Suppressor macrophage (primary cell): ENCODE measurements around the gene DRICH1.
"Not testable (repeated sequence)": the region's sequence is repeated elsewhere in the genome, so short reads cannot be mapped to it uniquely, and the experiment has no call there.

Experiments
- DNase-seq, 4 experiments: peaks; one replicate each; pipeline ENCODE4 v3.0.0-alpha.2; 2020 to 2022

Gene DRICH1

DNA sequence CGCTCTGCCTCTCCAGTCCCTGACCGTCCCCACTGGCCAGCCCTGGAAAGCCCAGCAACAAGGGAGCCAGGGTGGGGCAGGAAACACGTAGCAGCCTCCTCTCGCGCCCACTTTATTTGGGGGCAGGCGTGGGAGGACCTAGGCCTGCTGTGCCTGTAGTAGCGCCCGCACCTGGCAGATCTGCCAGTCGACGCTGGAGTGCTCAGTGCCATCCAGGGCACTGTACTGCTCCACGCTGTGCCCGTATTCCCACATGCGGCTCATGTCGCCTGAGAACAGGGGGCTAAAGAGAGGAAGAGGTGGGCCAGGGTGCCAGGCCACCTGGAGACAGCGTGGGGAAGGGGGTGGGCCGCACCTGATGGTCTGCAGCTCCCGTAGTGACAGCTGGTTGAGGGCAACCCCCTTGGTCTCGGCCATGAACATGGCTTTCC lies 17.0 kb upstream of the DRICH1 start:
- DNase-seq = no peak

DNA sequence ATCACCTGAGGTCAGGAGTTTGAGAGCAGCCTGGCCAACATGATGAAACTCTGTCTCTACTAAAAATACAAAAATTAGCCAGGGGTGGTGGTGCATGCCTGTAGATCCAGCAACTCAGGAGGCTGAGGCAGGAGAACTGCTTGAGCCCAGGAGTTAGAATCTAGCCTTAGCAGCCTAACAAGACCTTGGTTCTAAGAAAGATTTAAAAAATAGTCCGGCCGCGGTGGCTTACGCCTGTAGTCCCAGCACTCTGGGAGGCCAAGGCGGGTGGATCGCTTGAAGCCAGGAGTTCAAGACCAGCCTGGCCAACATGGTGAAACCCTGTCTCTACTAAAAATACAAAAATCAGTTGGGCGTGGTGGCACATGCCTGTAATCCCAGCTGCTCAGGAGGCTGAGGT lies 14.4 kb upstream of the DRICH1 start:
- DNase-seq = not testable (repeated sequence)

DNA sequence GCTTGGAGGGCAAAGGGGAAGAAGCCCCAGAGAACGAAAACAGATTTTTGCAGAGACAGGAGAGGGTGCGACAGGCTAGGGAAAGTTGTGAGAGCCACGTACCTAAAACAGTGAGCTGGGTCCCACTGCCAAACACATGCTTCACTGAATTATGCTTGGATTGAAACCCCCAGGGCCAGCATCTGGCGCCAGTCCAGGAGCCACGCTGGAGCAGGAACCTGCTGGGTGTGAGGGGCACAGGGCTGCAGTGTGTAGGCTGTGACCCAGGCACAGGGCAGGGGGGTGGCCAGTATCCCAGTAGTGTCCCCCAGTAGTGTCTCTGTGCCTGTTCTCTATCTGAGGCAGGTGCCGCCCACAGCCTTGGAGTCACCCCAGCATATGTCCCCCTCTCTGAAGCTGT lies 8.1 kb upstream of the DRICH1 start:
- not testable (repeated sequence) for DNase-seq

DNA sequence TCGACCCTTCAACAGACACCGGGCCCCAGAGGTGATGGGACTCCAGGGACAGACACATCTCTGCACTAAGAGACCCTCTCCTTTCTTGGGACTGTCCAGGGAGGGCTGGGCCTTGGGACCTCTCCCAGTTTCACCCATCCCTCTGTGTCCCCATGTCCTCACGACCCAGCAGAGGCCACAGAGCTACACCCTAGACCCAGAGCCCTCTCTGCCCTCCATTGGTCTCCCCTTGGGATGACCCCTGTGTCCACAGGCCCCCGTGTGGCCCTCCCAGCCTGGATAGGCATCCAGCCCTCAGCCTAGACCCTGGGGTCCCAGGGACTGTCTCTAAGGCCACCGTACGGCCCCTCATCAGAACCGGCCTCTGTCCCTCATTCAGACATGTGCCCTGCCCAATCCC lies 7.5 kb upstream of the DRICH1 start:
- no peak for DNase-seq

DNA sequence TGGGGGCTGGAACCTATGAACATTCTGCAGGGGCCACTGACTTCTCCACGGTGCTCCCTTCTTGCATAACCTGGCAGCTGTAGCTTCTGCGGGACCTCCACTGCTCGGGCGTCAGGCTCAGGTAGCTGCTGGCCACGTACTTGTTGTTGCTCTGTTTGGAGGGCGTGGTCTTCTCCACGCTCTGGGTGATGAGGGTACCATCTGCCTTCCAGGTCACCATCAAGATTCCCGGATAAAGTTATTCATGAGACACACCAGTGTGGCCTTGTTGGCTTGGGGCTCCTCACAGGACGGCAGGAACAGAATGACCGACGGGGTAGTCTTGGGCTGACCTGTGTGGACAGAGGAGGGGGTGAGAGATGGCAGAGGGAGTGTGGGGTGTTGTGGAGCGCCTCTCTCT lies 6.5 kb upstream of the DRICH1 start:
- DNase-seq = no peak

- not testable (repeated sequence) for DNase-seq
These were observed 3.2 kb upstream of the DRICH1 start for GRCh38 chr22:23635291-23635690.

DNA sequence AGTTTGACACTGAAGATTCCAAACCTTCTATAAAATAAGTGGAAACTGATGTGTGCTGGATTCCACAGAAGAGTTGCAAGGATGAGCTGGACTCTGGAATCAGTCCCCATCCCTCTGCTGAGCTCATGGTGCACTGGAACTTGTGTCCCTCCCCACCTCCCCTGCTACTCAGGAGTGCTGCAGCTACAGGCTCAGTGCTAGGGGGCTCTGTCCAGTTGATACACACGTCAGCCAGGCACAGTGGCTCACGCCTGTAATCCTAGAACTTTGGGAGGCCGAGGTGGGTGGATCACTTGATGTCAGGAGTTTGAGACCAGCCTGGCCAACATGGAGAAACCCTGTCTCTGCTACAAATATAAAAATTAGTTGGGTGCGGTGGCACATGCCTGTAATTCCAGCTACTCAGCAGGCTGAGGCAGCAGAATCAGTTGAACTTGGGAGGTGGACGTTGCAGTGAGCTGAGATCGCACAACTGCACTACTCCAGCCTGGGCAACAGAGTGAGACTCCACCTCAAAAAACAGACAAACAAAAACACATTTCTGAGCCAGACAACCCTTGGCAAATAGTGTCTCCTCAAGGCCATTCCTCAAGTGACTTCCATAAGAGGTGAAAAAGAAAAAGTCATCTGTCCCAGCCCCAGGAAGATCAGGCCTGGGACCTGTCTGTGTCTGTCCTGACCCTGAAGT lies 3.9 kb downstream of the DRICH1 start:
- DNase-seq = not testable (repeated sequence)

DNA sequence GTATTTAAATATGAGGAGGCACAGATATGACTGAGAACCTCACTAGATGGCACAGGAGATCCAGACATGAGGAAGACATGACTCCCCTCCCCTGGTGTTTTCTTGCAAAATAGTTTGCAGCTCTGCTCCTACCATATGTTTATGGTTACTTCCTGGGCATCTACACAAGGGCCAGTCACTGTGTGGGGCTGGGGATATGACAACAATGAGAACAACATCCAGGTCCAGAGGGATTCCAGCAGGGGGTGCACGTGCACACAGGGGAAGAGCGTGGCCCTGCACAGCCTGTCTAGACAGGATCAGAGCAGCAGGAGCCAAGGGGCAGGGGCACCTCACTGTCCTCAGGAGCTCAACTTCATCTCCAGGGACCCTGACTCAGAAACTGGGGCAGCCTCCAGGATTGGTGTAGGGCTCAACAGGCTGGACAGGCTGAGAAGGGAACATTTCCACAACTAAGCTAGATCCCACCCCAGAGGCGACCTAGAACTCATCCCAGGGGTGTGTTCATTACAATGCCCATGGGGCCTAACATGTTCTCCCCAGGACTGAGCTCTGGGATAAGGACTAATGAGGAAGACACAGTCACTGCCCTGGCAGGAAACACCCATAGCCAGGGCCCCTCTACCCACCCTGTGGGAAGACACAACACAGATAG lies 4.6 kb downstream of the DRICH1 start:
- peak; percentile 56 to 69 (median 60) for DNase-seq

DNA sequence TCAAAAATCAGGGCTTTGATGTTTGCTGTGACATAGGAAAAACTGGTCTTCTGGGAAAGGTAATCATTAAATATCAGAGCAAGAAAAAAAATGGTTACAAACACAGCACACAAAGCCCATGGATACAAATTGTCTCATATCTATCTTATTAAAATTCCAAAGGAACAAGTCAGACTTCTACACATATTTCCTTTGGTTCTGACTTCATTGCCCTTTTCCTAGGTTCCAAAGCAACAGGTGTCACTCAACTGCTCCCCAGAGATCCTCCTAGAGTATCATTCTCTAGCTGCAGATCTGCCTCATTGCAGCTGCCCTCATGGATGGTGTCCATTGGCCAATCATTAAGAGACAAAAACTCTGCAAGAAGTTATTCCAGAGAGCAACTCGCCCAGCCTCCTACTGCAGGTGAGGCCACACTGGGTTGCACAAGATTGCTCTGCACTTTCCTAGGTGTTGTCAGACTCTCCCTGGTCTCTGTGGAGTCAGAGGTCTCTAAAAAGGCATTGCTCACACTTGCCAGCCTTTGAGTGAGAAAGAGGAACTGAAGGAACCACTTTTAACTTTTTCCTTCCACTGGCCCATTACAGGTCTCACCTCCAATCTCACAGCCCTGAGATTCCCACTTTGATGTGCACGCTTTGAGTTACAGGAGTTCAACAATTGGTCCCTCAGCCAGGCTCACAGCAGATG lies 5.7 kb downstream of the DRICH1 start:
- no peak for DNase-seq

DNA sequence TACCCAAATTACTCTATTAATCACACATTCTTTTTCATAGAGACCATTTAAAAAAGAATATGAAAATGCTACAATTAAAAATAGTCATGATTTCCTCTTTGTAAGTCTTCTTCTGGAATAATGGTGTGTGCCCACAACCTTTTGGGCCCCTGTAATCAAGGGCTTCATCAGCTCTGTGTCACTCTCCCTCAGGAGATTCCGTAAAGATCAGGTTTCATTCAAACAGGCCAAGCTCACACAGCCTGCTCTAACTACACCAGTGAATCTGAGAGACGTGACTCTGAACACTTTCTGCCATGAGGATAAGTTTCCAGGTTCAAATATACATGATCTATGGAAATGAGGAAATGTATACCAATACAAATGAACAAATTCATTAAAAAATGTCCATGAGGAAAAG lies 9.5 kb downstream of the DRICH1 start:
- DNase-seq = no peak

GRCh38 chr22:23621916-23622315 lies 10.2 kb downstream of the DRICH1 start:
- DNase-seq = not testable (repeated sequence)

DNA sequence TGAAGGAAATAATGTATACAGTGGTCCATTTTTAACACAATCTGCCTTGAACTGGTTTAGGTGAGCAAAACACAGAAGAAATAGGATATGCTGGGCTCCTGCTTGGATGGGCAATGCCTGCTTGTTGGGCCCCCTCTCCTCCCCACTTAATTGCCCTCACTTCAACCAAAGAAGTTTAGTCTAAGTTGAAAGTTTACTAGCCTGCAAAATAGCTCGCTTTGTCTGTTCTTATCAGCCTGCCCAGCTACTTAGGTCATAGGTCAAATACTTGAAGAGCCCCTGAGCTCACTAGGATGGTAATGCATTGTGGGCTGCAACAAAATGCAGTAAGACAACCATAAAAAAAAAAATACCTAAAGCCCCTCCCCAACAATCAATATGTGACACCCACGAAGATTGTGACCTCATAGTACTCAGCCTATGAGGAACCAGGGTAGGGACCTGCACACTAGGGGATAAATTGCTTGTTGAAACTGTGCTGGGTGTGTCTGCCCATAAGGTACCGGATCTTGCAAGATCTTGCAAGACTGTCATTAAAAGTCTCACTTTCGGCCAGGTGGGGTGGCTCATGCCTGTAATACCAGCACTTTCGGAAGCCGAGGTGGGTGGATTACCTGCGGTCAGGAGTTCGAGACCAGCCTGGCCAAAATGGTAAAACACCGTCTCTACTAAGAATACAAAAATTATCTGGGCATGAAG lies 10.9 kb downstream of the DRICH1 start:
- DNase-seq = no peak

DNA sequence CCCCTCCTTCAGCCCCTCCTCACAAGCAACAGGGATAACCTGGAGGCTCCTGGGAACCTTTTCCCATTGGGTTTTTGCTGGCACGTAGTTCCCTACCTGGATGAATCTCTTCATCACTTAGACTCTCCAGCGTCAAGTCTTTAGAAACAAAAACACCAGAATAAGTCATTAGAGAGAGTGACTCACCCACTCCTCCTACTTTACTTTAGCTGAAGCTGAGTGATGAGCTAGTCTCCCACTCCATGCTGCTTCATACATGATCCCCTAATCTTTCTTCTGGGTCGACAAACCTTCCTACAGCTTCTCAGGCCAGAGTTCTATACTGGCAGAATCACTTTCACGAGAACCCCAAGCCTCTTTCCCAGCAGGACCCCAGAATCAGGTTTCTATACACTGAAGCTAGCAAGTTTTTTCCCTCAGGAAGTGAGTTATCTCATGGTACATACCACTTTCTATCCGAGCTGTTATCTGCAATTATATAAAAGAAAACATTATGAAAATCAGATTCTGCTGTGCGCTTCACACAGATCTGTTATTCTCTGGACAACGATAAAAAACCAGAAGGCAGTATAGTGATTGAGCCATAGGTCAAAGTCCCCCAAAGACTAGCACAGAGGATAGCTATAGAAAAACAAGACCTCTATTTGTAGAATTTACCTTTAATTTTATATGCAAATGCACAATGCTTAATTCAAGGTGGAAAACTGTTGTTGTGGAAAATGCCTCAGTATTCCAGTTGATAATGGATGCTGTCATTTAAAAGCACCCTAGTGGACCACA lies 18.7 kb downstream of the DRICH1 start:
- DNase-seq = no peak

- DNase-seq = no peak
These were observed 21.9 kb downstream of the DRICH1 start for GRCh38 chr22:23609983-23610781.

GRCh38 chr22:23608583-23608982 lies 23.5 kb downstream of the DRICH1 start:
- DNase-seq = peak in 1 of 4 experiments; percentile 12

GRCh38 chr22:23606204-23607131 lies 25.7 kb downstream of the DRICH1 start:
- no peak for DNase-seq

DNA sequence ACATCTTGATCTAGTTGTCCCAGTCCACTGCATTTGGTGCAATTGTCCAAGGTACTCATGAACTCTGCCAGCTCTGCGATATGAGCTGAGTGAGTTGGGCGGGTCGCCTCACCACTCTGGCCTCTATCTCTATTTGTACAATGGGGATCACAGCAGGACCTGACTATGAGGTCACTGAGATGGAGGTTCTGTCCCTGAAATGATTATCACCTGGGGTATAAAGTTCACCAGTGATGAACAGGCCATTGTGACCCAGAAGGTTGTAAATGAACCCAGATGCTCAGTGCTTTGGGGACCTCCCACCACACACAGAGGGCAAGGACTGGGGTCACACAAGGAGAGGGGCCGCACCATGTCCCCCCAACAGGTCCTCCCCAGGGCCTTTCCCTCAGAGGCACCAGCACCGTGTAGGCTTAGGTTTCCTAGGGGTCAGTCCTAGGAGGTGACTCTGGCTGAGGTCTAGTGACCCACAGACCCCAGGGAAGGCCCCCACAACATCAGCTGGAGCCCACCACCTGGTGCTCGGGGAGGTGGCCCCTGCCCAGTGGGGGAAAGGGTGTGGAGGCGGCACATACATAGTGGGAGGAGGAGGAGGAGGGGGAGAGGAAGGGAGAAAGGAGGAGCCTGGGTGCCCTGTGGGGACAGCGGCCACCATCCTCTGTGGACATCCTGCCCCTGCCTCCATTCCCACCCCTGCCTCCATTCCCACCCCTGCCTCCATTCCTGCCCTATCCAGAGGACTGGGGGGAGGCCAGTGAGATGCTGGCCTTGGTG lies 27.0 kb downstream of the DRICH1 start:
- no peak for DNase-seq

GRCh38 chr22:23603266-23603665 lies 28.9 kb downstream of the DRICH1 start:
- DNase-seq = no peak

GRCh38 chr22:23598805-23599518 lies 33.2 kb downstream of the DRICH1 start:
- DNase-seq = no peak
